Psoas muscle (tissue), 8 donors: ENCODE data around the gene LAMA3. TPM values are rescaled to one million over a fixed set of nuclear protein-coding genes. Genes with fewer than 3 reads are reported as not detected.
A peak's percentile ranks its signal among the peaks of the same experiment; 100 is the strongest.

Experiments used
- ATAC-seq, 4 donors: fragments of 200-7000 bp; cut with Tn5 transposase; one replicate each; pipeline ENCODE4 v1.9.1; 2020; ENCODE audit warnings: moderate library complexity in 3 of 4, mild to moderate bottlenecking in 2 of 4
- DNase-seq, 2 donors: peaks; one replicate each; pipeline ENCODE4 v3.0.0-alpha.2; 2020
- H3K27ac ChIP-seq: fragments of 200-600 bp; one replicate; pipeline ENCODE4 v1.8.0; 2022
- H3K27me3 ChIP-seq, 3 donors: fragments of 200-600 bp in 1 of 3; one replicate each; pipeline versions ENCODE4 v1.6.1 to v1.8.0; 2013 to 2022; ENCODE audit warnings: low read length in 2 of 3, mild to moderate bottlenecking in 2 of 3, moderate library complexity in 1 of 3; ENCODE audit not compliant: insufficient read depth in 3 of 3
- H3K36me3 ChIP-seq, 2 donors: fragments of 200-600 bp in 1 of 2; one replicate each; pipeline versions ENCODE4 v1.6.1 to v1.8.0; 2013 to 2022; ENCODE audit warnings: low read depth in 1 of 2, mild to moderate bottlenecking in 1 of 2, moderate library complexity in 1 of 2; ENCODE audit not compliant: insufficient read depth in 1 of 2
- H3K4me1 ChIP-seq: fragments of 200-600 bp; one replicate; pipeline ENCODE4 v1.8.0; 2022
- H3K4me3 ChIP-seq: fragments of 200-600 bp; one replicate; pipeline ENCODE4 v1.8.0; 2022; ENCODE audit warnings: mild to moderate bottlenecking
- H3K9me3 ChIP-seq: fragments of 200-600 bp; one replicate; pipeline ENCODE4 v1.8.0; 2022
- WGBS, 3 donors: extraction: QIAGEN DNeasy Blood & Tissue Kit; methylation state at CpG; one replicate each; pipeline versions ENCODE4 v1.1.6 to v1.1.7; 2013; 5-methylcytosine and 5-hydroxymethylcytosine counted together
- intact Hi-C, 2 donors: fragments of 100-400 bp; cut with DNase I; formaldehyde crosslinking; loops; one replicate each; pipeline versions ENCODE4 v1.11.0 to v1.14.2; 2022
- polyA plus RNA-seq, 3 donors: library from polyadenylated mRNA; stranded (reverse); fragments of 200-250 nt; gene quantifications; one replicate each; pipeline ENCODE4 v1.2.3, GENCODE V29; 2013
- total RNA-seq, 4 donors: library from RNA; stranded (reverse); fragmentation: NEBNext Ultra II Directional in 2 of 4; extraction: Animal tissue kit (Norgen Biotek cat#: 25700) in 2 of 4; gene quantifications; one replicate each; pipeline versions ENCODE4 v1.2.1 to v1.2.4, GENCODE V29; 2021 to 2023
- TF ChIP-seq, protein P1 (sequence below): fragments of 200-600 bp; IDR thresholded peaks from one replicate; pipeline ENCODE4 v1.8.0; 2022; ENCODE audit warnings: antibody characterized with exemption
- donor health status: healthy with polysubstance abuse.
- donor health status: DM: no; HTN: no; CAD: no; lungs with moderate emphysema.
- donor health status: Bipolar disorder and iron deficiency.
- donor health status: healthy.
- donor health status: DM: yes; HTN: yes; CAD: no.
- donor health status: DM: no; HTN: no; CAD: no.
- donor health status: DM: no; HTN: no; CAD: no.
- donor health status: DM: yes; HTN: yes; CAD: no.

The LAMA3 gene
- total and polyA plus RNA-seq, 7 donors: 0.49 to 4.2 (median 1.8) TPM

DNA sequence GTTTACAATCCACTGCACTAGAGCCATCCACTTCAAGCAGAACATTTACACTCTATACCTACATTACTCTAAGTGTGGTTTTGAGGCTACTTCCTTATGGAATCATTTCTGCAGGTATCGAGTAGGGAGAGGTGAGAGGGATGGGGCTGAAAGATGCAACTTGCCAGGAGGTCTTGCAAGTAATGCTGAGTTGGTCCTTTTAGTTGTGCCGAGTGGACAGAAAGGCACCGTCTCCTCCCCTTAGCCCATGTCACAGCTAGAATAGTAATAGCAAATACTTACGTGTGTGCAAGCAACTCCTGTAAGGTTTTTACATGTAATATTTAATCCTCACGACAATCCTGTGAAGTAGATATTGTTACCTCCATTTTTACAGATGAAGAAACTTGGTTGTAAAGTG is 166.5 kb downstream of the LAMA3 start:
- no peaks in the 10 kb centered on the region for H3K36me3 ChIP-seq
- intact Hi-C loops: no loop called here
- H3K9me3 ChIP-seq: no peaks in the 10 kb centered on the region
- no peak overlapping the region for H3K4me3 ChIP-seq
- no peak for ATAC-seq
- no peaks in the 10 kb centered on the region for H3K4me1 ChIP-seq
- H3K27me3 ChIP-seq: no peaks in the 10 kb centered on the region
- no peak for DNase-seq
- H3K27ac ChIP-seq: no peak overlapping the region
- WGBS, 3 donors: 91 to 95% (median 93%) methylated on average over 5 of the region's 5 CpGs
- TF ChIP-seq, protein P1, sequence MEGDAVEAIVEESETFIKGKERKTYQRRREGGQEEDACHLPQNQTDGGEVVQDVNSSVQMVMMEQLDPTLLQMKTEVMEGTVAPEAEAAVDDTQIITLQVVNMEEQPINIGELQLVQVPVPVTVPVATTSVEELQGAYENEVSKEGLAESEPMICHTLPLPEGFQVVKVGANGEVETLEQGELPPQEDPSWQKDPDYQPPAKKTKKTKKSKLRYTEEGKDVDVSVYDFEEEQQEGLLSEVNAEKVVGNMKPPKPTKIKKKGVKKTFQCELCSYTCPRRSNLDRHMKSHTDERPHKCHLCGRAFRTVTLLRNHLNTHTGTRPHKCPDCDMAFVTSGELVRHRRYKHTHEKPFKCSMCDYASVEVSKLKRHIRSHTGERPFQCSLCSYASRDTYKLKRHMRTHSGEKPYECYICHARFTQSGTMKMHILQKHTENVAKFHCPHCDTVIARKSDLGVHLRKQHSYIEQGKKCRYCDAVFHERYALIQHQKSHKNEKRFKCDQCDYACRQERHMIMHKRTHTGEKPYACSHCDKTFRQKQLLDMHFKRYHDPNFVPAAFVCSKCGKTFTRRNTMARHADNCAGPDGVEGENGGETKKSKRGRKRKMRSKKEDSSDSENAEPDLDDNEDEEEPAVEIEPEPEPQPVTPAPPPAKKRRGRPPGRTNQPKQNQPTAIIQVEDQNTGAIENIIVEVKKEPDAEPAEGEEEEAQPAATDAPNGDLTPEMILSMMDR: no peak

DNA sequence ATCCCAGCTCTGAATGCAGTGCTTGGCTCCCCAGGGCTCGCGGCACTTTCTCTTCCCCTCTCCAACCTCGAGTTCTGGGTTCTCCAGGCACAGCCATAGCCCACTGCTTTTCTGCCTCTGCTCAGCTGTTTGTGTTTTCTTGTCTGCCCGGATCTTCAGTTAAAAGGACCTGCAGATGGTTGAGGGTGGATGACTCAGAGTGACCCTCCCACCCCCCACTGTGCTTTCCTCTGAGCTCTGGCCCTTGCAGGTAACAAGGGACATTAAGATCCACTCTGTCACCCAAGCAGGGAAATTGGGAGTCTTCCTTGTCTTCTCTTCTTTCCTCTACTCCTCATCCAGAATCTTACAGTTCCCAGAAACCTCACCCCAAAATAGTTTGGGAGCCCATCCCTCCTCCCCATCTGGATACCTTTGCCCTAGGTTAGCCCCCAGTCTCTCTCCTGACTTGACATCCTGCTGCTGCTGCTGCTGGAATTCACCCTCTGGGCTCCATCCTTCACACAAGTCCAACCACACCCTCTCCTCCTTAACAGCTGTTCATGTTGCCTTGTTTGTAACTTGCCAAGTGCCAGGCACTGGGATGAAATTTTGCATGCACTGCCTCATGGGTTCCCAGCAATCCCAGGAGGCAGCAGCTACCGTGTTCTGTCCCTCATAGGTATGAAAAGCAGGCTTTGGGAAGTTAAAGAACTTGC is 167.4 kb downstream of the LAMA3 start:
- ATAC-seq (peak in 1 of 4 donors; percentile 25), DNase-seq (no peak)
- H3K4me1 ChIP-seq: no peaks in the 10 kb centered on the region
- TF ChIP-seq, protein P1: no peak
- H3K36me3 ChIP-seq: no peaks in the 10 kb centered on the region
- no peaks in the 10 kb centered on the region for H3K27me3 ChIP-seq
- 61 to 67% (median 66%) methylated on average over 5 of the region's 5 CpGs for WGBS, 3 donors
- H3K9me3 ChIP-seq: no peaks in the 10 kb centered on the region
- no peak overlapping the region for H3K27ac ChIP-seq
- intact Hi-C loops: no loop called here
- H3K4me3 ChIP-seq: no peak overlapping the region

DNA sequence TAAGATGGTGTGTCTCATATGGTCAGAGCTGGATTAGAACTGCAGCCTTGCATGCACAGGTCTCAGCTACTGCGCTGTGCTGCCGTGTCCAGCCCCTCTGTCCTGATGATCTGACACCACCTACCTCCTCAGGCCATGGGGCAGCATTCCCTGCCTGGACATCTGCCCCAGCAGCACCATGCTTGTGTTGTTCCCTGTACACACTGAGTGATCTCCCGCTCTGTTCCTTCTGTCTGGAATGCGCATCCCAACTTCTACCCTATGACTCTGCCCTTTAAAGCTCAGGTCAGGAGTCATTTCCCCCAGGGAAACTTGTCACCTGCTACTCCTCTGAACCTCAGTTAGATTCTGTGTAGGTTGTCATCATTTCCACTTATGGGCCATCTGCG is 167.9 kb downstream of the LAMA3 start:
- Histone ChIP-seq H3K4me3 (no peak overlapping the region), H3K9me3 (no peaks in the 10 kb centered on the region), H3K27me3 (no peaks in the 10 kb centered on the region), H3K4me1 (no peaks in the 10 kb centered on the region), H3K27ac (no peak overlapping the region), H3K36me3 (no peaks in the 10 kb centered on the region)
- ATAC-seq: no peak
- DNase-seq: no peak
- TF ChIP-seq, protein P1: no peak
- 94 to 97% (median 96%) methylated on average over 5 of the region's 5 CpGs for WGBS, 3 donors
- intact Hi-C loops: no loop called here

DNA sequence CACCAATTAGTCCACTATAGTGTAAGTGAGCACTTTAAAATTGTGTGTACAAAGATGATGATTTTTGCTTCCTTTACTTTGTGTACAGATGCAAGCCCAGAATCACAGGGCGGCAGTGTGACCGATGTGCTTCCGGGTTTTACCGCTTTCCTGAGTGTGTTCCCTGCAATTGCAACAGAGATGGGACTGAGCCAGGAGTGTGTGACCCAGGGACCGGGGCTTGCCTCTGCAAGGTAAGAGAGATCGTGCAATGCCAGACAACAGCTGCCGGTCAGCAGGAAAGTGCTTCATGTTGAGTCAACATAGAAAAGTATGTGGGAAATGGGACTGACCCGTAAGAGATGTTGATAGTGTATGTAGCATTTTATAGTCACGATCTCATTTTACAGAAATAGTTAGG is 168.5 kb downstream of the LAMA3 start:
- H3K36me3 ChIP-seq: no peaks in the 10 kb centered on the region
- intact Hi-C loops: no loop called here
- ATAC-seq: peak in 2 of 4 donors; percentile 47 to 48
- H3K9me3 ChIP-seq: no peaks in the 10 kb centered on the region
- no peaks in the 10 kb centered on the region for H3K4me1 ChIP-seq
- H3K27me3 ChIP-seq: no peaks in the 10 kb centered on the region
- WGBS, 3 donors: 49 to 59% (median 54%) methylated on average over 9 of the region's 9 CpGs
- DNase-seq: no peak
- TF ChIP-seq, protein P1: no peak
- no peak overlapping the region for H3K27ac ChIP-seq
- no peak overlapping the region for H3K4me3 ChIP-seq
